Vagina (tissue), 2 donors: ENCODE results near the gene TOR1AIP2.

Experiments
- CTCF ChIP-seq, 3 experiments: fragments of 450-650 bp in 2 of 3; fragments of 200-600 bp in 1 of 3; sonication (generic) in 1 of 3; IDR thresholded peaks; one replicate each; pipeline ENCODE4 v1.5.1; 2017 to 2019; ENCODE audit warnings: antibody characterized with exemption in 3 of 3, mild to moderate bottlenecking in 2 of 3, moderate library complexity in 2 of 3
- POLR2A ChIP-seq, 2 donors: fragments of 450-650 bp; IDR thresholded peaks; one replicate each; pipeline ENCODE4 v1.6.1; 2017; ENCODE audit warnings: antibody characterized with exemption in 2 of 2, mild to moderate bottlenecking in 2 of 2, moderate library complexity in 2 of 2
- POLR2AphosphoS5 ChIP-seq, 2 donors: sonication (generic); formaldehyde crosslinking; IDR thresholded peaks; one replicate each; pipeline ENCODE4 v1.9.0; 2017; ENCODE audit warnings: antibody characterized with exemption in 2 of 2, mild to moderate bottlenecking in 2 of 2, low read depth in 1 of 2; ENCODE audit not compliant: insufficient read depth in 1 of 2

- no peak for TF ChIP-seq CTCF (IDR thresholded peaks at IDR 0.05)
- TF ChIP-seq POLR2A (IDR thresholded peaks at IDR 0.05) = no peak
- TF ChIP-seq POLR2AphosphoS5 (IDR thresholded peaks at IDR 0.05; ENCODE audit: insufficient read depth in 1 of 2, low read depth in 1 of 2) = no peak
Observed at GRCh38 chr1:179816196-179816960, 61.2 kb downstream of the TOR1AIP2 start.
